NCI-H2196 (cell line): Measurements from ENCODE around the gene TMEM120A.

Source experiments
- DNase-seq: peaks from one replicate; lab custom pipeline; 2025; ENCODE audit not compliant: unreplicated experiment; lab: John Stamatoyannopoulos, UW

Gene TMEM120A

DNA sequence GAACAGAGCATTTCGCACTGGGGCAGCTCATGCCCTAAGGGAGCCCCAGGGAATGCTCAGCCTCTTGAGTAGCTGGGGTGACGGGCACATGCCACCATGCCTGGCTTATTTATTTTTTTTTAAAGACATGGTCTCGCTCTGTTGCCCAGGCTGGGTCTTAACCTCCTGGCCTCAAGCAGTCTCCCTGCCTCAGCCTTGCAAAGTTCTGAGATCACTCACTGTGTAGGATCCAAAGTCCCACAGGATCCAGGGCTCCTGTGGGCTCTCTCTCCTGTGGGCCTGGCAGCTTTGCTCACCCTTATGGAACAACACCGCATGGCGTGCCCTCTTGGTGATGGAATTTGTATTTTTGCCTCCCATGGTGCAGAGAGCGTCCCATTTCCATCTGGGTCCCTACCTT lies 34.0 kb downstream of the TMEM120A start:
- no peak for DNase-seq

DNA sequence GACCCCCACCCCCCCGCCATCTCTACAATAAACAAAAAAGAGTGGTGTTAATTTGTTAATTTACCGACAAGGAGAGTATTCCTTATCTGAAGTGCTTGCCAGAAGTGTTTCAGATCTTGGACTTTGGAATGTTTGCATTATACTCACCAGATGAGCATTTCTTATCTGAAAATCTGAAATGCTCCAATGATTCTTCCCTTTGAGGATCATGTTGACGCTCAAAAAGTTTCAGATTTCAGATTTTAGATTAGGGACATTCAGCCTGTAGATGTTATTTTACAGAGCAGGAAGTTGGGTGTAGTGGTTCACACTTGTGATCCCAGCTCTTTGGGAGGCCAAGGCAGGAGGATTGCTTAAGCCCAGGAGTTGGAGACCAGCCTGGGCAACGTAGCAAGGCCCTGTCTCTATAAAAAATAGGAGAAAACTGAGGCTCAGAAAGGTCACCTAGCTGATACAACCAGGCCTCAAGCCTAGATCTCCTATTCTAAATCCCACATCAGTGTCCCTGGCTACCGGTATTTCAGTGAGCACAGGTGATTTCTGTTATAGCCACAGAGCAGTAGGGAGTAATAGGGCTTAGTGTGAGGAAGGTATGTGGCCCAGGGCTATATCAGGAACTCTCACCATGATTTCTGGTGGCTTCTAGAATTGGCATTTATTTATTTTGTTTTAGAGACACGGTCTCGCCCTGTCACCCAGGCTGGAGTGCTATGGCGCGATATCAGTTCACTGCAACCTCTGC lies 35.4 kb downstream of the TMEM120A start:
- peak; percentile 31 for DNase-seq

DNA sequence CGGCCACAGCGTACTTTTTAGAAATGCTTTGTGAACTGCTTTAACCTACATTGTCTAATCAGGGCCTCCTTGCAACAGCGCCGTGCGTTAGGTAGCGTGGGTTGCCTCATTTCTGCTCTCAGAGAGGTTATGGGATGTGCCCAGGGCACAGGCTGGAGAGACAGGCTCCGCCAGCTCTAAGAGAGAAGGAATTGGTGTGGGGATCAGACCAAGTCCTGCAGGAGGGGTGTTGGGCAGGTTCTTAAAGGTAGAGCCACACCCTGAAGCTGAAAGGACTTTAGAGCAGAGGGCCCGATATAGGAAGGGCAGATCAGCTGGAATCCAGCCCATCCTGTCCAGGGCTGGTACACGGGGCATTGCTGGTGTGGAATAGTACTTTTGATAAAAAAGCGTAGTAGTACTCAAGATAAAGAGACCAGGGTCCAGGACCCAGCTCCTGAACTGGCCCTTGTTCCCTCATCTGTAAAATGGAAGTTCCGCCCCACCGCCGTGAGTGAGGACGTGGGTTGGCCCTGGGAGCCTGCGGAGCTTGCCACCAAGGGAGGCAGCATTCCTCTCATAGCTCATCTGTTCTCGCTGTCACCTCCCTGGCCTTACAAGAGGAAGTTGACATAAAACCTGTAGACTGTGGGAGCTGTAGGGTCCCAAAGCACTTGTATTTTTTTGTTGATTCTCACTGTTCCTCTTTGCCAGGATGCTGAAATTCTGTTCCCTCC lies 37.2 kb downstream of the TMEM120A start:
- DNase-seq: no peak

DNA sequence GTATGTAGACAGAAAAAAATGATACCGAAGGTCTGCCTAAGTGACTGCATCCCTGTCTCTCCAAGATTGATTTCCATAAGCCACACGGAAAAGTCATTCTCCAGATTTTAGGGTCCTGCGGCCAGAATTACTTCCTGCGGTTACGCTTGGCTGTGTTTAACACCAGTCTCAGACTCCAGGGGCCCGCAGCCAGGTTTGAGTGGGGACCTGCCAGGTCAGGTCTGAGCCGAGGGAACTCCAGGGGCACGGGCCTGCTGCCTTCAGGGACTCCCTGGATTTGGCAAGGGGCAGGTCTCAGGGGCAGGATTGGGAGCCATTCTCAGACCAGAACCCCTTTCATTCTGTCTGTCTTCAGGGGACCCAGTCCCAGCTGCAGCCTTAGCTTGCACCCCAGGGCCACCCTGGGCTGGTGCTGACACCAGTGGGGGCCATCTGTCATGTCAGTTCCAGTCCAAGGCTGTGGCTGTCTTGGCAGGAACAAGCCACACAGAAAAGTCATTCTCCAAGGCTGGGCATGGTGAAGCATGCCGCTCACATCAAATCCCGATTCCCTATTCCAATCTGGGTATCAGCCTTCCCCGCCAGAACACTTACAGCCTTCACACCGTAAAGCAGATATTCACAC lies 39.0 kb downstream of the TMEM120A start:
- DNase-seq: no peak

DNA sequence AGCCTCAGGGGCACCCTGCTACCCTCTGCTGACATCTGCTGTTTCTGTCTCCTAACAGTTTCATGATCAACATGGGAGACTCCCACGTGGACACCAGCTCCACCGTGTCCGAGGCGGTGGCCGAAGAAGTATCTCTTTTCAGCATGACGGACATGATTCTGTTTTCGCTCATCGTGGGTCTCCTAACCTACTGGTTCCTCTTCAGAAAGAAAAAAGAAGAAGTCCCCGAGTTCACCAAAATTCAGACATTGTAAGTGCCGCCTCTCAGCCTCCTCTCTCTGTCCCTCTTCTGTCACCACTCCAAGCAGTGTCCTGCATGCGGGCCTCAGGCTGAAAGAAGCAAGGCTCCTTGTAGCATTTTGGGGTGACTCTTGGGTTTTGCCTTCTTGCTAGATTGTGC lies 40.5 kb downstream of the TMEM120A start:
- no peak for DNase-seq

DNA sequence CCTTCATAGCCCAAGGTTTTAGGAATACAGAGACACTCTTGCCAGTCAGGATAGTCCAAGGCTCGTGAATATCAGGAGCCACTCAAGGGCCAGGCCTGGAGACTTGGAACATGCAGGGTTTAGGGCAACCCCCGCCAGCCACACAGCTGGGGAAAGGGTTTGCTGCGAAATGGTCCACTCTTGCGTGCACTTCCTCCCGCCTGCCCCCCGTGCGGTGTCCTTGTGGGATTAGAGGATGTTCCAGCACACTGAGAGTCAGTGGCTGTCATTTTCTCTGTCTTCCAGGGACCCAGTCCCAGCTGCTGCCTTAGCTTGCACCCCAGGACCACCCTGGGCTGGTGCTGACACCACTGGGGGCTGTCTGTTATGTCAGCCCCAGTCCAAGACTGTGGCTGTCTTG lies 41.0 kb downstream of the TMEM120A start:
- DNase-seq: no peak

DNA sequence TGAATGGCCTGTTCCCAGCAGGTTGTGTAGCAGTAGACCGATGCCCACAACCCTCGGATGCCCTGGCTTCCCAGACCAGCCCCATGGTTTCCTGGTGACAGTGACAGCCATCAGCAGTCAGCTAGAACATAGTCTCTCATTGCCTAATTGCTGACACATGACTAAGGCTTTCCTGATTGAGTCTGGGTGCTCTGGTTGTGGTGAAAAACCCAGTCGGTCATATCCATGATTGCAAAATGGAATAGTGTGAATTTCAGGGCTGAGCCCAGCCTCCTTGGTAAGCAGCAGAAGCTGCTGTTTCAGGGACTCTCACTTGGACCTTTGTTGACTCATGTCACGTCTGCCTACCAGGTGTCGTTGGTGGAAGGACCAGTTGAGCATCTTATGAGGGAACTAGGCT lies 42.9 kb downstream of the TMEM120A start:
- no peak for DNase-seq

DNA sequence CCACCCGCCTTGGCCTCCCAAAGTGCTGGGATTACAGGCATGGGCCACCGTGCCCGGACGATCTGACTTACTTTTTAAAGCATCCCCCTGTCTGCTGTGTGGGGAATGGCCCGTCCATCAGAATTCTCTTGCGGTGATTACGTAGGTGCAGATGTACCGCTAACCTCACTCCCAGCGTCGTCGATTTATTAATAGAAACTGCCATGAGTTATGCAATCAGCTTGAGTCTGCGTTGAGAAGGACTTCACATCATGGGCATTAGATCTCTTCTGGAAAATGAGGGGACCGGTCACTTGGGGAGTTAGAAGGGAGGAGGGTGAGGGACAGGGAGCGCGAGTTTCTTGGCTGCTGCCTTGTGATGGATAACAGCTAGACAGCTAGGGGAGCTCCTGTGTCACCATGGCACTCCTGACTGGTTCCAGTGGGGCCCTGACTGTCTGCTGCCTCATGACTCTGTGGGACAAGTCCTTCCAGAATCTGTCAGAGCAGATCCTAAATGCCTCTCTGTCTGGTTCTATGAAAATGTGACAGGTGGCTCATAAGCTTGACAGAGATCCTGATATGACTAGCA lies 44.2 kb downstream of the TMEM120A start:
- DNase-seq: no peak

DNA sequence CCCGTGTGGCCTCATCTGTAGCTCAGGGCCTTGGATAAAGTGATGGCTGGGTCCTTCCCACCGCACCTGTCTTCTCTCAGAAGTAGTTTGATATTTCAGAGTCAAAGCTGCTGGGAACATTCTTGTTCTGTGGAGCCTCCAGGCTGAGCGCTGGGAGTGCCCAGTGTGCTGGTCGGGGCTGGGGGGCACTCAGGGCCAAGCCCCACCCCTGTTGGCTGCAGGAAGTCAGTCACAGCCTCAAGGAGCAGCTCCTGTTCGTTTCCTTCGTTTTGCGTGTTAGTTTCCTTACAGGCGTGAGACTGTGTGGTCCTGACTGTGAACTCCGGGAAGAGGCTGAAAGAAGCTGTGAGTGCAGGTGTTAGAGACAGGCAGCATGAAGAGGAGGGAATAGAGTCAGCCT lies 46.2 kb downstream of the TMEM120A start:
- DNase-seq: no peak

DNA sequence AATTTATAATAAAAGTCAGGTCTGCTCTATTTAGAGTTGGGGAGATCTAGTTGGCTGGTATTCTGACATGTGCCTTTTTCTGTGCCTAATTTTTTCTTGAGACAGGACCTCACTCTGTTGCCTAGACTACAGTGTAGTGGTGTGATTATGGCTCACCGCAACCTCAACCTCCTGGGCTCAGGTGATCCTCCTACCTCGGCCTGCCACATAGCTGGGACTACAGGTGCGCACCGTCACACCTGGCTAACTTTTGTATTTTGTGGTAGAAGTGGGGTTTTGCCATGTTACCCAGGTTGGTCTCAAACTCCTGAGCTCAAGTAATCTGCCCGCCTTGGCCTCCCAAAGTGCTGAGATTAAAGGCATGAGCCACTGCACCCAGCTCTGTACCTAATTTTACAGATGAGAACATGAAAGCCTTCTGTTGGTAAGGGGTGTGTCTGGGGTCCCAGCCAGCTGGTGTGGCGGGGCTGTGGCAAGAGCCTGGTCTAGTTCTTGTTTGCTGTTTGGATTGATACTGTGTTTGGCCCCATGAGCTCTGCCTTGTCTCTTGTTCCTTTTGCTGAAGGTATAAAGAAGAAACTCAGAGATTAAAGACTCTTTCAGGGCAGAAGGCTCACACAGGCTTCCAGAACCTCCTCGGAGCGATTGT lies 48.1 kb downstream of the TMEM120A start:
- no peak for DNase-seq

DNA sequence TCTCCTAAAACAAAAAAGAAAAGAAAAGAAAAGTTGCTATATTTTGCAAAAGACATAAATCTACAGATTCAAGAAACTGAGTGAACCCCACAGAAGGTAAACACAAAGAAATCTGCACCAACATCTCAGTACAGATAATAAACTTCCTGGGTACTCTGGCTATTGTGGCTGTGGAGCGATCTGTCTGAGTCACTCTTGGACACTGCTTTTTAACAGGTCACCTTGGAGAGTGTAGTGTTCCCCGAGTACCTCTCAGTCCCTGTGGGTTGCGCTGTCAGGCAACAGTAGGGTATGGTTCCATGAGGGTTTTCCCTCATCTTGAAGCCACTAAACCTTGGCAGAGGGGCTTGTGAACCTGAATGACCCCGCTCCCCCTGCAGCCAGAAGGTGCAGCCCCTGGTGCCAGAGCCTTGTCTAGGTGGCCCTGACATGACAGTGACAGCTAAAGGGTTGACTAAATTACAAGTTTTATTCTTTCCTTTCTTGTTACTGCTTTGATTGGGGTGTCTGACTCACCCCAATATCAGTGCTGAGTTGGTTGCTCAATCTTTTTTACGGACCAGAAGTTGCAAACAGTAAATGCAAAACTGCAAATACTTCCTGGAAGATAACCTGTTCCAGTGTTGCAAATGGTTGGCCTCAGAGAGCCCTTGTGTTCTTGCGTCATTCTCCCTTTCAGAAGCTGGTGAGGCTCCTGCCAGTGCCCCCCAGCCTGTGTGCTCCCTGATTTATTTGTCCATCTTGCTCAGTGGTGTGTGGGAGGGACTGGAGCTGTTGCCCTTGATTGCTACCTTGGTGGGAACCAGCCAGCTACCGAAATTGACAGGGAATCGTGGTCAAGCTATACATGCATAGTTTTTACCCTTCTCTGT lies 48.9 kb downstream of the TMEM120A start:
- no peak for DNase-seq

DNA sequence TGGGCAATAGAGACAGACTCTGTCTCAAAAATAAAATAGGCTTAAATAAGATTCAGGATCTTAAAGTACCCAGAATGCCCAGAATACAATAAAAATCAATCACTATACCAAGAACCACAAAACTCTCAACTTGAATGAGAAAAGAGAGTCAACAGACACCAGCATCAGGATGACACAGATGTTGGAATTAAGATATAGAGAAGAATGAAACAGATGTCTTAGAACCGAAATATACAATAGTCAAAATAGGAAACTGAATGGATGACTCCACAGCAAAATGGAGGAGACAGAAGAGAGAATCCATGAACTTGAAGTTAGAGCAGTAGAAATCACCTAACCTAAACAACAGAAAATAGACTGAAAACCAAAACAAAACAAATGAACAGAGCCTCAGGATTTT lies 49.9 kb downstream of the TMEM120A start:
- no peak for DNase-seq

DNA sequence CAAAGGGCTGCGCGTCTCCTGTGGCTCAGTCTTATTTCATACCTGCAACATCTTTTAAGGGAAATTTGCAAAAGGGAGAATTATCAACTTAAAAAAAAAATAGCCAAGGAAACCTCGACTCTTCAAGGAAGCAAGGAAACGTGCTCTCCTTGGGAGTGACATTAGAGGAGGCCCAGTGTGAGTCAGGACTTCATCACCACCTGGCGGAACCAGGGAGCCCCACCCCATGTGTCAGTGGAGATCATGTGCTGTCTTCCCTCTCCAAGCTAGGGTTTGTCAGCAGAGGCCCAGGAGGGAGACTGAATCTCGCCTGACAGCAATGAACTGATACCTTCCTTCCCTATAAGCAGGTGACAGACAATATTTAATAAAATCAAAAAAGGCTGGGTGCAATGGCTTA lies 50.5 kb downstream of the TMEM120A start:
- no peak for DNase-seq

DNA sequence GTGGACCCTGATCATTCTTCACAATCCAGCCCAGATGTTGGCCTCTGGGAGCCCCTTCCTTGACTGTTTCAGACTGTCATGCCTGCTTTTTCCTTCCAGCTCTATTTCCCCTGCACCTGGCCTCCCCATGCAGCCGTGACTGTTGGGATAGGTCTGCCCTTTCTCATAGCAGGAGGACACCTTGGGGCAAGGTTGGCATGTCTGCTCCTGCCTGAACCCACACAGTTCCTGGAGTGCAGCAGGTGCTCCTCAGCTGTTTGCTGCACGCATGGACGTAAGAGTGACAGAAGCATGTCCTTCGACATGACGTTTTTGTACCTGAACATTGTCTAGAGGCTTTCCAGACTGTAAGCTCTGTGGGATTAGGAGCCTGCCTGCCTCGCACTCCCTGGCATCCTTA lies 55.5 kb downstream of the TMEM120A start:
- DNase-seq: no peak

DNA sequence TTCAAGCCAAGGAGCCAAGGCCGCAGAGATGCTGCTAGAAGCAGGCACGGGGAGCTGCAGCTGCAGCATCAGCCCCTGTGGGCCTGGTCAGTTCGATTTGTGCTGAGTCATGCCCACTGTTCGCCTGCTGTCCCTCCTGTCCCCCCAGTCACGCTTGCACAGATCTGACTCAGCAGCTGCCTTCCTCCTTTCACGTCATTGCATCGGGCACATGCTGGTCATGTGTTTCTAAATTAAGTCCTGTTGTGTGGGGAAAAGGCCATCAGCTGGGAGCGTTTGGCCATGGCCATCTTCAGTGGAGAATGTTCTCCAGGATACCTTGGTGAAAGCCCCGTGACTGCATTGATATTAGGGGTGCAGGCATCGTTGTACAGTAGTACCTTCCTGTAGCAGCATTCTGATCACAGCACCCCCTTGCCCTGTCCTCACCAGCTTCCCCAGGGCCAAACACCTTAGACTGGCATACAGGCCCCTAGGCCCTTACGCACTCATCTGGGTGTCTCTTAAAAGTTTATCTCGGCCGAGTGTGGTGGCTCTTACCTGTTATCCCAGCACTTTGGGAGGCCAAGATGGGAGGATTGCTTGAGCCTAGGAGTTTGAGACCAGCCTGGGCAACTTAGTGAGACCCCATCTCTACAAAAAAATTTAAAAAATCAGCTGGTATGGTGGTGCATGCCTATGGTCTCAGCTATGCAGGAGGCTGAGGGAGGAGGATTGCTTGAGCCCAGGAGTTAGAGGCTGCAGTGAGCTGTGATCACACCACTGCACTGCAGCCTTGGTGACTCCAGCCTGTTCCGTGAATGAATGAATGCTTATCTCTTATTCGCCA lies 56.2 kb downstream of the TMEM120A start:
- DNase-seq: no peak
